ENCODE results near the gene JPH2.

JPH2 gene

DNA sequence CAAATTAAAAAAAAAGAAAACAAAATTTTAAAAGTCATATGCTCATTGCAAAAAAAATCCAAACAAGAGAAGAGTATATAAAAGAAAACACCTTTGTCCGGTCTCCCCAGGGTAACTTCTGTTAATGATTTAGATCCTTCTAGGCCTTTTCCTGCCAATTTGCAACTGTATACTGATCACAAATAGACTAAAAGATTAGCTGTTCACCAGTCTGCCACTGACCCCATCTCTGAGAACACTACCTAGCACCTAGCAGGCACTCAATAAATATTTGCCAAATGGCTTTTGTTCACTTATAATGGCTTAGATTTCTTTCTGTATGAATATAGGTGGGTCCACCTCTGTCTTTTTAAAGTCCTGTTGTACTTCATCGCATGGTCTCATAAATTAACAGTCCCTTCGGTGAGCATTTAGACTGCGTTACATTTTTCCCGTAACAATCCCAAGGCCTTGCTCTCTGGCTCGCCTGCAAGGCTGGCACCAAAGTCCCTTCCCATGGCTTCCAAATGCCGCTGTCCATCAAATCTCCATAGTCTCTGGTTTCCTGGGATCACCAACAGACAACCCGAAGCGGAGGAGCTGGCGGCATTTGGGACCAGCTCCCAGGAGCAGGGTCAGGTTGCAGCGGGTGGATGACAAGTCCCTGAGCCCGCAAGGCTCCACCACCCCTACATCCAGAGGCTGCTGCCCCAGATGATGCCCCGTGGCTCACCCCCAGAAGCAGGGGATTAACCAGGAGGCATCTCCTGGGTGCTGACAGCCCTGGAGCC is 11.8 kb downstream of the JPH2 start:
- peaks cover 0 to 34% (median 0%) of the 10 kb centered on the region in 11 experiments; a peak in 3 of 22 replicates for H3K36me3 ChIP-seq
- TF ChIP-seq Cebpa-rat (IDR thresholded peaks at IDR 0.05): no peak
- H3K4me2 ChIP-seq: no peak overlapping the region

GRCh38 chr20:44173846-44174245 is 13.1 kb downstream of the JPH2 start:
- TF ChIP-seq Cebpa-rat (IDR thresholded peaks at IDR 0.05): no peak
- H3K27me3 ChIP-seq: no peaks in the 10 kb centered on the region
- H3K4me3 ChIP-seq: no peak overlapping the region
- peaks cover 26 to 66% (median 52%) of the 10 kb centered on the region in 10 experiments for H3K4me1 ChIP-seq
- H4K20me1 ChIP-seq: no peaks in the 10 kb centered on the region
- no peak overlapping the region for H3K9ac ChIP-seq
- peaks cover 0 to 5% (median 0%) of the 10 kb centered on the region in 11 experiments; a peak in 1 of 22 replicates for H3K9me3 ChIP-seq (replicated peaks in 1 of 11)
- H3K36me3 ChIP-seq: peaks cover 0 to 34% (median 0%) of the 10 kb centered on the region in 11 experiments; a peak in 3 of 22 replicates
- peak overlapping the region in 1 of 11 experiments; percentile 91; a peak in 1 of 22 replicates for H3K27ac ChIP-seq
- H3K4me2 ChIP-seq: peak overlapping the region in 4 of 11 experiments; percentile 3 to 96 (median 92); a peak in 4 of 22 replicates

More for the DNA sequence above, 11.8 kb downstream of the JPH2 start:
- H3K27me3 ChIP-seq: no peaks in the 10 kb centered on the region
- no peak overlapping the region for H3K27ac ChIP-seq
- H3K4me3 ChIP-seq: no peak overlapping the region
- H3K9me3 ChIP-seq (replicated peaks in 1 of 11): no peaks in the 10 kb centered on the region
- H3K9ac ChIP-seq: no peak overlapping the region
- H3K4me1 ChIP-seq: peaks cover 19 to 62% (median 45%) of the 10 kb centered on the region in 10 experiments
- no peaks in the 10 kb centered on the region for H4K20me1 ChIP-seq

DNA sequence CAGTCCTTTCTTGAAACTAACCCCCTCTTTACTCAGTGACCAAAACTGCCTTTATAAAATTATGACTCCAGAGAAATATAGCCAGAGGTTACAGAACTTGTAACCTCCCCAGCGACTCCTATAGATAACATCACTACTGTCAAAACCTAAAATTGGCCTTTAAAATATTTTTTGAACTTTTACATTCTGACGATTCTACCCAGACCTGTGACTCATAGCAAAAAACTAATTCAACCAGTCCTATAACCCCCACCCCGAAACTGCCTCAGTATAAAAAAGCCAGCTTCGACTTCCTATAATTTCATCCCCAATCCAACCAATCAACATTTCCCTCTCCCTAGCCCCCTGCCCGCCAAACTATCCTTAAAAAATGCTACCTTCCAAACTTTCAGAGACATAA is 13.9 kb downstream of the JPH2 start:
- peak overlapping the region in 9 of 11 experiments; percentile 21 to 96 (median 83); a peak in 13 of 22 replicates for H3K4me2 ChIP-seq
- no peak for TF ChIP-seq Cebpa-rat (IDR thresholded peaks at IDR 0.05)
- no peak overlapping the region for H3K4me3 ChIP-seq
- H4K20me1 ChIP-seq: no peaks in the 10 kb centered on the region
- H3K4me1 ChIP-seq: peaks cover 26 to 73% (median 59%) of the 10 kb centered on the region in 10 experiments
- peaks cover 0 to 7% (median 0%) of the 10 kb centered on the region in 11 experiments; a peak in 1 of 22 replicates for H3K9me3 ChIP-seq (replicated peaks in 1 of 11)
- H3K9ac ChIP-seq: no peak overlapping the region
- H3K36me3 ChIP-seq: peaks cover 0 to 34% (median 0%) of the 10 kb centered on the region in 11 experiments; a peak in 3 of 22 replicates
- H3K27me3 ChIP-seq: no peaks in the 10 kb centered on the region
- H3K27ac ChIP-seq: peak overlapping the region in 3 of 11 experiments; percentile 87 to 91 (median 90); a peak in 5 of 22 replicates

GRCh38 chr20:44172572-44172950 is 14.4 kb downstream of the JPH2 start:
- H3K4me3 ChIP-seq: no peak overlapping the region
- H3K4me2 ChIP-seq: peak overlapping the region in 9 of 11 experiments; percentile 78 to 96 (median 84); a peak in 17 of 22 replicates
- no peak overlapping the region for H3K9ac ChIP-seq
- H3K27ac ChIP-seq: peak overlapping the region in 7 of 11 experiments; percentile 29 to 92 (median 90); a peak in 9 of 22 replicates
- peaks cover 26 to 76% (median 64%) of the 10 kb centered on the region in 10 experiments for H3K4me1 ChIP-seq
- no peaks in the 10 kb centered on the region for H4K20me1 ChIP-seq
- peaks cover 0 to 7% (median 0%) of the 10 kb centered on the region in 11 experiments; a peak in 1 of 22 replicates for H3K9me3 ChIP-seq (replicated peaks in 1 of 11)
- TF ChIP-seq Cebpa-rat (IDR thresholded peaks at IDR 0.05): peak in 3 of 11 experiments; percentile 33 to 68 (median 57); a peak in 2 of 22 replicates
- H3K36me3 ChIP-seq: peaks cover 0 to 30% (median 0%) of the 10 kb centered on the region in 11 experiments; a peak in 3 of 22 replicates
- H3K27me3 ChIP-seq: no peaks in the 10 kb centered on the region

- Histone ChIP-seq H3K4me2 (peak overlapping the region in 10 of 11 experiments; percentile 73 to 96 (median 84); a peak in 20 of 22 replicates), H3K4me1 (peaks cover 29 to 79% (median 70%) of the 10 kb centered on the region in 10 experiments), H3K27me3 (no peaks in the 10 kb centered on the region), H3K9ac (peak overlapping the region in 6 of 11 experiments; percentile 49 to 74 (median 68); a peak in 15 of 22 replicates), H3K9me3 (replicated peaks in 1 of 11) (peaks cover 0 to 7% (median 0%) of the 10 kb centered on the region in 11 experiments; a peak in 1 of 22 replicates), H3K4me3 (no peak overlapping the region; a peak in 1 of 20 replicates), H3K27ac (peak overlapping the region in 8 of 11 experiments; percentile 62 to 92 (median 88); a peak in 15 of 22 replicates), H3K36me3 (peaks cover 0 to 24% (median 0%) of the 10 kb centered on the region in 11 experiments; a peak in 3 of 22 replicates), H4K20me1 (no peaks in the 10 kb centered on the region)
- TF ChIP-seq Cebpa-rat (IDR thresholded peaks at IDR 0.05): no peak
These were observed 15.0 kb downstream of the JPH2 start for GRCh38 chr20:44171775-44172571.

DNA sequence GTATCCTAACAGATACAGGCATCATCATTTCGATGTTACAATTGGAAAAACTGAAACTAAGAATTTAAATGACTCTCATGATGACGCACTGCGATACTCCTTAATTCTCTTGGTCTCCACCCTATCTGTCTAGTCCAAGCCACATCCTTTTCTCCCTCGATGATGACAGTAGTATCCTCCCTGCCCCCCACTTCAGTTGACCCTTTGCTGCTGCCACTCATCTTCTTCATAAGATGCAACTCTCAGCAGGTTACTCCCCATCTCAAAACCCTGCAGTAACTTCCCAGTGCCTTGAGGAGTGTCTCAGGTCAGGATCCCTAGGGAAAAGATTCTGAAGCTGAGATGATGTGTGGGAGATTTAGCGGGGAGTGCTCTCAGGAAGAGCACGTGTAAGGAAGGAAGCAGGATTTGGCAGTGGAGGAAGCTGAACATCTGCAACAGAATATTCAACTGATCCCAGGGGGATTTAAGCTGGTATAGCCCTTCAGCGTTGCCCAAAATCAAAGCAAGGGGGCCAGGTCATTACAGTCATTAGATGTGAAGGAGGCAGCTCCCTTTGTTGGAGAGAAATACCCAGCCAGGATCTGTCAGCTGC is 16.1 kb downstream of the JPH2 start:
- H3K4me2 ChIP-seq: peak overlapping the region; percentile 59 to 96 (median 83)
- H3K9me3 ChIP-seq (replicated peaks in 1 of 11): peaks cover 0 to 7% (median 0%) of the 10 kb centered on the region in 11 experiments; a peak in 1 of 22 replicates
- 0 out of 22 replicates have a peak, but pooled peaks of 1 of the 11 experiments have one; percentile 7 for TF ChIP-seq Cebpa-rat (IDR thresholded peaks at IDR 0.05)
- H3K4me3 ChIP-seq: peak overlapping the region in 7 of 10 experiments; percentile 3 to 39 (median 22); a peak in 9 of 20 replicates
- H3K9ac ChIP-seq: peak overlapping the region in 7 of 11 experiments; percentile 49 to 74 (median 67); a peak in 16 of 22 replicates
- H4K20me1 ChIP-seq: no peaks in the 10 kb centered on the region
- peaks cover 0 to 14% (median 0%) of the 10 kb centered on the region in 11 experiments; a peak in 3 of 22 replicates for H3K36me3 ChIP-seq
- H3K4me1 ChIP-seq: peaks cover 40 to 90% (median 79%) of the 10 kb centered on the region in 10 experiments
- peak overlapping the region in 9 of 11 experiments; percentile 33 to 92 (median 87); a peak in 17 of 22 replicates for H3K27ac ChIP-seq
- no peaks in the 10 kb centered on the region for H3K27me3 ChIP-seq

DNA sequence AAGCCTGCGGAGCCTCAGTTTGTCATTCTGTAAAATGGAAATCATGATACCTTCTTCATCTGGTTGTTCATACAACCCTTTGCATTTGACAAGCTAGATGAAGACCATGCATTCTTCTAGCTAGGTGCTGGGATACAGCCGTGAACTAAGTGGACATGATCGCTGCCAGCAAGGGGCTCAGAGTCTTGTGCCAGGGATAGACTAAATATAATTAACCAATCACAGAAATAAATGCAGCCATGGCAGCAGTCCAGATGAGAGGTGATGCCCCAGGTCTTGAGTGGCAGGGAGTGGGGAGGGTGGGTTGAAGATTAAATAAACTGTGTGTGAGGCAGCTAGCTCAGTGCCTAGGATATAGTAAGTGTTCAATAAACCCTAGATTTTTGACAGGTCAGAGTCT is 19.3 kb downstream of the JPH2 start:
- Histone ChIP-seq H3K9ac (peak overlapping the region in 4 of 11 experiments; percentile 9 to 83 (median 76); a peak in 3 of 22 replicates), H3K4me2 (peak overlapping the region in 9 of 11 experiments; percentile 79 to 96 (median 92); a peak in 17 of 22 replicates), H3K27me3 (no peaks in the 10 kb centered on the region), H3K4me1 (peaks cover 56 to 95% (median 91%) of the 10 kb centered on the region in 10 experiments), H3K4me3 (no peak overlapping the region), H3K36me3 (no peaks in the 10 kb centered on the region; a peak in 1 of 22 replicates), H3K9me3 (replicated peaks in 1 of 11) (peaks cover 0 to 10% (median 0%) of the 10 kb centered on the region in 11 experiments; a peak in 2 of 22 replicates), H4K20me1 (no peaks in the 10 kb centered on the region), H3K27ac (peak overlapping the region in 6 of 11 experiments; percentile 87 to 92 (median 90); a peak in 13 of 22 replicates)
- no peak for TF ChIP-seq Cebpa-rat (IDR thresholded peaks at IDR 0.05)

All from BLaER1 treated with 17β-estradiol and CSF1 and Interleukin-3, amounts not matched to agents 10 nM and 100 nM (cell line).